Activated CD4-positive, alpha-beta T cell treated with anti-CD3 and anti-CD28 coated beads, Interleukin-2, amount 50 U/mL, for 24 hours (primary cell): ENCODE data around the gene TMA16.
"Not testable (repeated sequence)": the region's sequence is repeated elsewhere in the genome, so short reads cannot be mapped to it uniquely, and the experiment has no call there.

Source experiments
- DNase-seq, 2 donors: peaks; one replicate each; pipeline ENCODE4 v3.0.0-alpha.2; 2020; ENCODE audit warnings: low read depth in 1 of 2, low spot score in 1 of 2

The TMA16 gene

DNA sequence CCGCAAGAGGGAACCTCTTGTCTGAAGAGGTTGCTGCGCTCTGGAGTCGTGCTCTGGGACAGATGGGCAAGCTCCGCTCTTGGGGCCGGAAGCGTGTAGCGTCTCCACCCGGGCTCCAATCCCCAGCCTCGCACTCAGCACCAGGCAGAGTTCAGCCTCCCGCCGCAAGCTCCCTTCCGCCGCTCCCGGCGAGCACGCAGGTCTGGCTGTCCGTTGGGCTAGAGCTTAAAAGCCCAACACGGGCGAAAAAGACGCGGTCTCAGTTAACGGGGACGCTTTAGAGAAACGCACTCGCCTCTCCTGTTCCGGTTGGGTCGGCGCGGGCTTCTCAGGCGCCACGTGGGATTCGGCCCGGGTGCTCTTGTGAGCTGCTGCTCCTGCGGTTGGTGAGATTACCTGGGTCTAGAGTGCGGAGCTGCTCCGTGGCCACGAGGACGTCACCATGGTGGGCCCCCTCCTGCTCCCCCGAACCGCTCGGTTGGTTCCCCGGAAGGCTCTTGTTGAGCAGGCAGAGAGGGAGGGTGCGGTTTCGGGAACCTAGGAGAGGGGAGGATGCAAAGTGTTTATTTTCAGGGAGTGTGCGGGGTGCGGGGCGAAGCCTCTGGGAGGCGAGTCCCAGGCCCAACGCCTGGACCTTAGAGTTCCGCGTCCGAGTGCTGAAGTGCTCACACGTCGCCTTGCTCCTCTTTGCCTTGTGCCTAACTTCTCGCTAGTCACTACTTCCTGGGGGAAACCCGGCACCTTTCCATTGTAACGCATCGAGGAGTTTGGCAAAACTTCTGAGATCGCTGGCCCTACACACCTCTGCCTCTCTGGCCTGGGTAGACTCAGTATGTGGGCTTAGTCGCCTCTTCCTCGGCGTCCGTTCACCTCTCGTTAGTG, at the start of gene TMA16:
Gene TMA16, plus strand, starts transcription at position 331 of the 882 bp plus-strand sequence. Its CDS starts 112 bp downstream, at position 443.
- DNase-seq, result peak; percentile 75 to 87

DNA sequence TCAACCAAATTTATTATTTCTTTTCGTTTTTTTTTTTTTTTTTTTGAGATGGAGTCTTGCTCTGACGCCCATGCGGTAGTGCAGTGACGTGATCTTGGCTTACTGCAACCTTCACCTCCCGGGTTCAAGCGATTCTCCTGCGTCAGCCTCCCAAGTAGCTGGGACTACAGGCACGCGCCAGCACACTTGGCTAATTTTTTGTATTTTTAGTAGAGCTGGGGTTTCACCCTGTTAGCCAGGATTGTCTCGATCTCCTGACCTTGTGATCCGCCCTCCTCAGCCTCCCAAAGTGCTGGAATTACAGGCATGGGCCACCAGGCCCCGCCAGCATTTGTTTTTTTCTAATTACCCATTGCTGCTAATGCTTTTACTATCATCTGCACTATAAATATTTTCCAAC, 47.5 kb upstream of the TMA16 start:
- DNase-seq, result not testable (repeated sequence)

DNA sequence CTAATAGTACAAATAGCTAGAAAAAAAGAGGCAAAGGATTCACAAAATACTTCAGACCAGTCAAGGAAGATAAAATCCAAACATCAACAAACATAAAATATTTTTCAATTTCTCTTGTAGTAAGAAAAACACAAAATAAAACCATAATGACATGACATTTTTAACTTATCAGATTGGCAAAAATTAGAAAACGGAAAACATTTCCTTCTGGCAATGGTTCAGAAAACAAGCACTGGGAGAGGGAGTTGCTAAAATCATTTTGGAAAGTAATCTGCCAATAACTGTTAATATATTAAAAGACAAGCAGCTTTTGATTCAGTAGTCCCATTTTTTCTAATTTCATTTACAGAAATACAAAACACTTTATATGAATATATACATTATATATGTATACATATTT, 47.0 kb upstream of the TMA16 start:
- no peak for DNase-seq

DNA sequence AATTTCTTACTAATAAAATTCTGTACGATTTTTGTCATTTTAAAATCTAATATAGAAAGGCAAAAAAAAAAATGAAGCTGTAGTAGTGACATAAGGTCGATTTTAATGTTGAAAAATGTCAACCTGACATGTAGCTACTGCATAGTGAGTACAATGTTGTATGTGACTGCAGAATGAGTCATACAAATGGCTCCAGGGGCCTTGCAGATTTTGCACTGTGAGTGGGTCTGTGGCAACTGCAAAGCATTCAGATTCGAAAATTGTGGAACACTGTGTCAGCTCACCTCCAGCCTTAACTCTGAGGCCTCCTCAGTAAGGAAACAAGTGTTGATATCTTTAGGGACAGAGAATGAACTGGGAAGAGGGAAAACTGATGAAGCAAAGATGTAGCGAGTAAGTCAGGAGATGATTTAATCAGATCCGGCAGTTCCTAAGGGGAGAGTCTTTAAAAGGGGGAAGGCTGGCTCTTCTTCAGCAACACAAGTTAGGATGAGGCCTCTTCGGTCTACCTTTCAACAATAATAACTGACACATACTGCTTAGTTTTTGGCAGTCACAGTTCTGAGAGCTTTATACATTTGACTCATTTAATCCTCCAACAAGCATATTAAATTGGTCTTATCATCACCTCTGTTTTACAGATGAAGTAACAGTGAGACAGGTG, 45.8 kb upstream of the TMA16 start:
- no peak for DNase-seq

DNA sequence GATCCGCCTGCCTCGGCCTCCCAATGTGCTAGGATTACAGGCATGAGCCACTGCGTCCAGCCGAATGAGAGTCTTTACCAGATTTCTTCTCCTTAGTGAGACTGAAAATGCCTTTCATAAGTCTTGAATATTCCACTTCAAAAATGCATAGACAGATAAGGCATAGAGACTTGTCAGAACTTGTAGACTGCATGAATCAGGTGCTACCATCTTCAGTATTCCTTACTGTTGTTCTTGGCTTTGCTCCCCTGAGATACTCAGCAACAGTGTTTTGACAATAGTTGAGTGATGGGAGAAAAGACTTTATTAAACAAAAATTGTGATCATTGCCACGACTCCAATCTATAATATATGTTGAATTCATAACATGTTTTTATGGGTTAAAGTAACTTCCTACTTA, 31.9 kb upstream of the TMA16 start:
- DNase-seq, result no peak

DNA sequence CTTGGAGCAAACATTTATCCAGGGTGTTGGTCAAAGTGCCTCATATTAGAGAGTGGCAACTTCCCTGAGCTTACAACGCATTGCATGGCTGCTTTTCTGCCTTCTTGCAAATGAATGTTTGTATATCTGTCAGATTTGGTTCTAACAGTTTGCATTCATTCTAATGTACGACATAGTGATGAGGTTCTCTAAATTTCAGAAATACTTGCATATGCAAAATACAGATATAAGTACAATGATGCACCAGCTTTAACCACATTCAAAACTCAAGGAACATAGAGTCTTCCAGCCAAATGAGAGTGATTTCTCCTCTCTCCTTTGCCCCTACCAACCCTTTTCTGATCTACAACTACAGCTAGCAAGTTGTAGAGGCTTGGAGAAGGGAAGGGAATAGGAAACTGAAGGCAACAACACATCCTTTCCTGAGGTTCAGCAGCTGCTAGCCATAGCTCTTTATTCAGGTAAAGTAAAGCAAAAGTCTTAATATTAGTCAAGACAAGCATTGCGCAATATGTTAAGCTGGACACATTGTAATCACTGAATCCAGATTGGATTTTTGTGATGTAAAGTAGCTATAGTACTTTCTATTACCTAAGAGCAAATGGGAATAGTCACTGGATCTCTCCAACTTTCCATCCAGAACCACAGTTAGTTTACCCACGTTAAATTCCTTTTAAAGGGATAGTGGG, 27.3 kb upstream of the TMA16 start:
- no peak for DNase-seq

DNA sequence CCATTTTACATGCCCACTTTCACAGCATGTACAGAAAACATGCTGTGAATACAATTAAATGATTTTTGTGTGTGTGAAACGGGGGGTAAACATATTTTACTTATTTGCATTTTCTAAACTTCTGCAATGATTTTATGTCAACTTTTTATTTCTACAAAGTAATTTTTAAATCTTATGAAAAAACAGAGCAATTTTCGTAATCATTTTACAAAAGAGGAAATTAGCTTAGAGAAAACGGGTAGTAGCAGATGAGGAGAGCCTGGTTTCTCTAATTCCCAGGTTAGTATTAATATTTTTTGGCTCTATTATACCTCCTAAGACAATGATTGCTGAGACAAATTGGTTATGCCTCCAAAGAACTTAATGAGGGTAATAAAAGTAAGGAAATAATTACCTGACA, 24.1 kb upstream of the TMA16 start:
- no peak for DNase-seq

DNA sequence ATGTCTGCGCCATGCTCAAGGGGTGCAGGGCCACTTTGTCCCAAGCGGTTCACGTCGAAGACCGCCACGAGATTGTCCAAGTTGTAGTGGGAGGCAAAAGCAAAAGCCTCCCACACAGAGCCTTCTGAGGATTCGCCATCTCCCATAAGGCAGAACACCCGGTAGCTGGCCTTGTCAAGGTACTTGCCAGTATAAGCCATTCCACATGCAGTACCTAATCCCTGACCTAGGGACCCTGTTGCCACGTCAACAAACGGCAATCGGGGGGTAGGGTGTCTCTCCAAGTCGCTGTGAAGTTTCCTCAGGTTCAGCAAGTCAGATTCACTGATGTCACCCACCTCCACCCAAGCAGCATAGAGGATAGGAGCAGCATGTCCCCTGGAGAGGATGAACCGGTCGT, 21.4 kb upstream of the TMA16 start:
- DNase-seq, result no peak

DNA sequence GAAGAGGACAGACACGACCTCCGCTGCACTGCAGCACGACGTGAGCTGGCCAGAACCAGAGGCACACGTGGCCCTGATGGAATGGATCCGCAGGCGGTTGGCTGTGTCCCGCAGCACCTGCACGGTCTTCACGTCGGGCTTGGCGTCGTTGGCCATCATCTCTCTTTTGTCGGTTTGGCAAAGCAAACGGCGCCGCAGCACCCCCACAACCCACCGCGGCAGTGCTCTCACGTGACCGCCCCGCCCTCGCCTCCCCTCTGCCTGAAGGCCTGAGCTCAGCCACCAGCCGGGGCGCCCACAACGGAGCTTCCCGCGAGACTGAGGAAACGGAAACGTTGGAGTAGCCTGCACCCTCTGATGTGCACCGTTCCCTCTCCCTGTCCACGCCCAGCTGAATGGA, 20.9 kb upstream of the TMA16 start, which contains the start of gene TKTL2:
Gene TKTL2, minus strand, starts transcription at position 179 of the 400 bp plus-strand sequence. Its CDS starts 20 bp downstream, at position 159.
- DNase-seq, result no peak

DNA sequence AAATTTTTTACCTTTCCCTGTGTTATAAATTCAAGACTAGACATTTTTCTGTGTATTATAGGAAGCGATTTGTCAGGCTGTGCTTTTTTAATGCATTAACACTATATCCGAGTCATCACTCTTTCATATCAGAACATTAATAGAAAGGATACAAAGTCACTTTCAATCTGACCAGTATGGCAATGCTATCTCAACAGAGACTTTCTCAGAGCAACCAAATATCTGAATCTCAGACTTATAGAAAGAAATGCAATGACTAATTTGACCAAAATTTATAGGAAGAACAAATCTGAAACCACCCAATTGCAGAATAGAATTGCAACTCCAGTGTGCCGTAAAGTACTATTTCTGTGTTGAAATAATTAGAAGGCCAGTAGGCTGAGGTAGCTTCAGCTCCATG, 20.5 kb upstream of the TMA16 start:
- DNase-seq, result no peak

DNA sequence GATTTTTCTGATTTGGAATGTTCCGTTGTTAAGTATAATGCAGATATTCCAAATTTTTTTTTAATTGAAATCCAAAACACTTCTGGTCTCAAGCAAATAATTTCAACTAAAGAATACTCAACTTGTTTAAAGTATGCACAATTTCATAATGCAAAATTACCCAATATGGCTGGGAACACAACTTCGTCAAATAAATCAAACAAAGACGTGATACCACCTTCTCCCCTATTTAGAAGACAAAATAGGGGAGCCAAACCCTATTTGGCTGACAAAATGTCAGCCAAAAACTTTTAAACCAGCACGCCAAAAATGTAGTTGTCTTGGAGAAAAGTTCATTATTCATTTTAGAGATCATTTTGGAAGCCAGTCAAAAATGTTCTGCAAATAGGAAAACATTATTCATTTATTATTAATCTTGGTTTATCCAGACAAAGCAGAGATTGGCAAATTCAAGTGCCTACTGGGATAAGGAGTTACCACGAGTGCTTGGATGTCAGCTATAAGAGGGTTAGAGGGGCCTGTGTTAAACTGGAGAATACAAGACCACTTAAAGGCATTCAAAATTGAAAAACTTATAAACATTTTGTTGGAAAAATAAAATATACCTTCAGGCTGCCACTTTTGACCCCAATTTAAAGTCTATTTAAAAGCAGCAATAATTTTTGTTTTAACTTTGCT, 17.6 kb upstream of the TMA16 start:
- no peak for DNase-seq

DNA sequence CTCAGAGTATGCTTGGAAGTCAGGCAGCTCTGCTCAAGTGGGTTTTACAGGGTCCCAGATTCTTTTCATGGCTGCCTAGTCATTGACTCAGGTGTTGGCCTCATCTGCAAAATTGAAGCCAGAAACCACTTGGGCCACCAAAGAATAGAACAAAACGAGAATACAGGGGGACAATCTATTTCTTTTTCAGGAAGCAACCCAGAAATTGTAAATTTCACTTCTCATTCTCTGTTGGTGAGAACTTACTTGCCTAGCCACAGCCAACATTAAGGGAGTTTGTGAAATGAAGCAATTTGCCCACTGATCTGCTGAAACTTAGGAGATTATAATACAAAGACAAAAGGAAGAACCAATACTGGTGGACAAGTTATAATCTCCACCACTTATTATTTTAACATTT, 12.3 kb upstream of the TMA16 start:
- no peak for DNase-seq

DNA sequence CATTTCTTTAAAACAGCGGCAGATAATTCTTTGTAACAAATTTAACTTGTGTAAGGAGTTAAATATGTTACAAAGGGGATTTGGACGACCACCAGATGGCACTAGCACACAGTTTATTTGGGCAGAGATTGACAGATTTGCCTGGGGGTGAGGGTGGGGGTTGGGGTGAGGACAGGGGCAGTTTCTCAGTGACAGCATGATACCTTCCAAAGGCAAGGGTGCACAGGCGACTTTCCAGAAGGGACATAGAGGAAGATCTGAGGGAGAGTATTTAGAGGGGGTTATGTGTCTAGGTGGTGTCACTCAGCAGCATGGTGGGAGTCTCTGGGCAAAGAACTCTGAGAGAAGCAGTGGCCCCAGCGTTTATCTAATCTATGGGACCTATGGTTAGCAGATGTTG, 9.6 kb upstream of the TMA16 start:
- peak in 1 of 2 donors; percentile 25 for DNase-seq

DNA sequence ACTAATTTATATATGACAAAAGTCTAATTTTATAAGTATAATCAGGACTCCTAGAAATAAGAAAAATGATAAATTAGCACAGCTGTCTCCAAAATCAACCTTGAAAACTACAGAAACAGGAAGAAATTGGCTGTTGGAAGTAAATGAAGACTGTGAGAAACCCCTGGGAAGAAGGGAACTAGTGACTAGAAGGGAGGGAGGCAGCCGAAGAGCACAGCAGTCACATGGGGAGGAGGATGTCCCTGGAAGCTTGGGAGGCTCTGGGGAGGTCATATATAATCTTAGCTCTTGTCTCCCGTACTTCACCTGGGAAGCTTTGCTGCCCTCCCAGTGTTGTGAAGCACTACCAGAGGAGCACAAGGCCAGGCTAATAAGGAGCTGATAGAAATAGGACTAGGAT, 8.9 kb upstream of the TMA16 start:
- no peak for DNase-seq

DNA sequence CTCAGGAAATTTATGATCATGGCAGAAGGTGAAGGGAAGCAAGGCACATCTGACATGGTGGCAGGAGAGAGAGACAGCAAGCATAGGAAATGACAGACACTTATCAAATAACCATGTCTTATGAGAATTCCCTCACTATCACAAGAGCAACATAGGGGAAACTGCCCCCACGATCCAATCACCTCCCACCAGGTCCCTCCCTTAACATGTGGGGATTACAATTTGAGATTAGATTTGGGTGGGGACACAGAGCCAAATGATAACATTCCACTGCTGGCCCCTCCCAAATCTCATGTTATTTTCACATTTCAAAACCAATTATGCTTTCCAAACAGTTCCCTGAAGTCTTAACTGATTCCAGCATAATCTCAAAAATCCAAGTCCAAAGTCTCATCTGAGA, 8.2 kb upstream of the TMA16 start:
- DNase-seq, result no peak

DNA sequence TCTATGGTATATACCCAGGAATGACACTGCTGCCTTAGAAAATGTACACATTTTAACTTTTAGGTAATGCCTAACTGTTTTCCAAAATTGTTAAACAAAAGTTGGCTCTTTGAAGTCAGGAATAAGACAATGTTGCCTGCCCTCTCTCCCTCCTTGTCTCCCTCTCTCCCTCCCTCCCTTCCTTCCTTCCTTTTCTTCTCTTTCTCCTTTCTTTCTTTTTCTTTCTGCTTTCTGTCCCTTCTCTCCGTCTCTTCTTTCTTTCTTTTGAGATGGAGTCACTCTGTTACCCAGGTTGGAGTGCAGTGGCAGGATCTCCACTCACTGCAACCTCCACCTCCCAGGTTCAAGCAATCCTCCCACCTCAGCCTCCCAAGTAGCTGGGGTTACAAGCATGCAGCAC, 4.6 kb upstream of the TMA16 start:
- DNase-seq, result no peak

DNA sequence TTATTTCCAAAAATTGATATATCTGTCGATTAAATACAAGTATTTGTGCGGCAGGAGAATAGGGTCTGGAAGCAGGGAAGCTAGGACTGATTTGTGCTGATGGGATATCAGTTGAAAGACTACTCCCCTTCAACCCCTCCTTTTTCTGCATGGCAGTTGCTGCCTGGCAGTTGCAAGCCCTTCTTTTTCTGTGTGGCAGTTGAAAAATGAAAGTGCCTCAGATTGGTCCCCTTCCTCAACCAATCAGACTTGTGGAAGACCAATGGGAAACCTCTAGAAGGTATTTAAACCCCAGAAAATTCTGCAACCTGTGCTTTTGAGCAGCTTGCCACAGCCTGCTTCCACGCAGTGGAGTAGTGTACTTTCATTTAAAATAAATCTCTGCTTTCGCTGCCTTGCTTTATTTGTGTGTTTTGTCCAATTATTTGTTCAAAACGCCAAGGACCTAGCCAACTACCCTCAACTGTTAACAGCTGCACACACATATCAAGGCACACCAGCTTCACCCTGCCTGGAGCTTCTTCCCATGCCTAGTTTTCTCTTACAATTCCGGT, 1.5 kb upstream of the TMA16 start:
- DNase-seq, result no peak

DNA sequence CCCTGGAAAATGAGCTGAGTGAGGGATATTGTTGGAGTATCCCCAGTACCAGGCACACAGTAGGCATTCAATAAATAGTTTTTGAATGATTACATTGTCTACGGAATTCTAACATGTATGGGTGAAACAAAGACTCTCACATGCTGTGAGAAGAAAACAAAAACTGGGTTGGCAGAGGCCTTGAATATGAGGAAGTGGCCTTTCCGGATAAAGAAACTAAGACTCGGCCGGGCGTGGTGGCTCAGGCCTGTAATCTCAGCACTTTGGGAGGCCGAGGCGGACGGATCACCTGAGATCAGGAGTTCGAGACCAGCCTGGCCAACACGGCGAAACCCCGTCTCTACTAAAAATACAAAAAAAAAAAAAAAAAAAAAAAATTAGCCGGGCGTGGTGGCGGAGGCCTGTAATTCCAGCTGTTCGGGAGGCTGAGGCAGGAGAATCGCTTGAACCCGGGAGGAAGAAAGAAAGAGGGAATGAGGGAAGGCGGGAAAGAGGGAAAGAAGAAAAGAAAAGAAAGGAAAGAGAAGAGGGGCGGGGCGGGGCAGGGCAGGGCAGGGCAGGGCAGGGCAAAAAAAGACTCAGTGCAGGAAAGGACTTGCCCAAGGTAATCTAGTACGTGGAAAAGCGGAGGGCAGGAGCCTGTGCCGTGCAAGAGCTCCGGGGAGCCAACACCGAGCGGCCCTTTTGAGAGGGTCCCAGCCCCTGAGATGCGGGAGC, 689 bp upstream of the TMA16 start:
- DNase-seq, result no peak

DNA sequence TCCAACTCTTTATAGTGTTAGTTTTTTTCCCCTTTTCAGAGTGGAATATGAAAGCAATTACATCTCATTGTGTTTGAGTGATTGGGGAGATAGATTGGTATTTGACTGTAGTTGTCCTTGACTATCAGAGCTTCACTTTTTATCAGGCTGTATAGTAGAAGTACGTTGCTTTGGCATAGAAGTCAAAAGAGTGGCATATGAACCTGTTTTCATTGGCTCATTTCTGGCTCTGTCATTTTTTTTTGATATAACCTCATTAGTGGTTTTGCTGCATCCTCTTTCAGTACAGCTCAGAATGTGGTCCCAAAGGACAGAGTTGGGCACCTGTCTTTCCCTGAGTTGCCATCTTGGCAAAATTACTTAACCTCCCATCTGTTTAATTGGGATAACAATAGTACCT, 1.4 kb downstream of the TMA16 start:
- DNase-seq, result no peak

DNA sequence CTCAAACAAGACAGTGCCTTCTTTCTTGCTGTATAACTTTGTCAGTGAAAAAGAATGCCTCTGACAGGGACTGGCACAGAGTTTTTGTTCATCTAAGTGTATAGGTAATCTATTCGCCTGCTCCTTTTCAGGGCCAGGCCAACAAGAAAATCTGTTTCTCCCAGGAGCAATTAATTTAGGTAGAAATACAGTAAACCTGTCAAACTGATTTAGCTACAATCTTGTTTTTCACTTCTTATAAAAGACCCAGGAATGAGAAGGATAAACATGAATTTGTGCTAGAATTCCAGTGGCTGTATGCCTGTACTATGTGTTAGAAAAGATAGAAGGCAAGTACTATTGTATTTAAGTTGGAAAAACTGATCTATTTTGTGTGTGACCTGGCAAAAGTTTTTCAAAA, 6.1 kb downstream of the TMA16 start:
- DNase-seq, result no peak
